ENCODE measurements around the gene WRAP73.
"Not testable (repeated sequence)": the region's sequence is repeated elsewhere in the genome, so short reads cannot be mapped to it uniquely, and the experiment has no call there.

Gene WRAP73

DNA sequence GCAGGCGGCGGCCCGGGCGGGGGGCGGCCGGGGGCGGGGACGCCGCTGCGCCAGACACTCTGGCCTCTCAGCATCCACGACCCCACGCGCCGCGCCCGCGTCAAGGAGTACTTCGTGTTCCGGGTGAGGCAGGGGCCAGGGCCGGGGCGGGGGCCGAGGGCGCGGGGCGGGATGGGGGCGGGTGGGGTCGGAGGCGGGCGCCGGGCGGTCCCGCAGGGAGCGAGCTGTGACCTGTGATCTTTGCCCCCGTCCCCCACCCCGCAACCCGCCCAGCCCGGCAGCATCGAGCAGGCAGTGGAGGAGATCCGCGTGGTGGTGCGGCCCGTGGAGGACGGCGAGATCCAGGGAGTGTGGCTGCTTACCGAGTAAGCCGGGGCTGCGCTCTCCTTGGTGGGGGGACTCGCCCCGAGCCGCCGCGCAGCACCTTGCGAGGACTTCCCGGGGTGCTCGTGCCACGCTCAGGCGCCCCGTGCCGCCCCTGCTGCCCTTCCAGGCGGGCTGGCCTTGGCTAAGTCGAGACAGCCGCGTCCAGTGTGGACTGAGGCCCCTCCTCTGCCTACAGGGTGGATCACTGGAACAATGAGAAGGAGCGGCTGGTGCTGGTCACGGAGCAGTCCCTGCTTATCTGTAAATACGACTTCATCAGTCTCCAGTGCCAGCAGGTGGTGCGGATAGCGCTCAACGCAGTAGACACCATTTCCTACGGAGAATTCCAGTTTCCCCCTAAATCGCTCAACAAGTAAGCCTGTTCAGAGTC, 24.6 kb downstream of the WRAP73 start:
- Mint-ChIP-seq H3K9me3 (no peaks in the 10 kb centered on the region), H3K4me3 (peak overlapping the region; percentile 91), H3K27me3 (ENCODE audit: low read depth, poor library complexity) (peaks cover 37% of the 10 kb centered on the region), H3K4me1 (peaks cover 34% of the 10 kb centered on the region), H3K36me3 (ENCODE audit: low read depth) (peaks cover 6% of the 10 kb centered on the region), H3K27ac (peak overlapping the region; percentile 42)
- TF ChIP-seq, protein P1, sequence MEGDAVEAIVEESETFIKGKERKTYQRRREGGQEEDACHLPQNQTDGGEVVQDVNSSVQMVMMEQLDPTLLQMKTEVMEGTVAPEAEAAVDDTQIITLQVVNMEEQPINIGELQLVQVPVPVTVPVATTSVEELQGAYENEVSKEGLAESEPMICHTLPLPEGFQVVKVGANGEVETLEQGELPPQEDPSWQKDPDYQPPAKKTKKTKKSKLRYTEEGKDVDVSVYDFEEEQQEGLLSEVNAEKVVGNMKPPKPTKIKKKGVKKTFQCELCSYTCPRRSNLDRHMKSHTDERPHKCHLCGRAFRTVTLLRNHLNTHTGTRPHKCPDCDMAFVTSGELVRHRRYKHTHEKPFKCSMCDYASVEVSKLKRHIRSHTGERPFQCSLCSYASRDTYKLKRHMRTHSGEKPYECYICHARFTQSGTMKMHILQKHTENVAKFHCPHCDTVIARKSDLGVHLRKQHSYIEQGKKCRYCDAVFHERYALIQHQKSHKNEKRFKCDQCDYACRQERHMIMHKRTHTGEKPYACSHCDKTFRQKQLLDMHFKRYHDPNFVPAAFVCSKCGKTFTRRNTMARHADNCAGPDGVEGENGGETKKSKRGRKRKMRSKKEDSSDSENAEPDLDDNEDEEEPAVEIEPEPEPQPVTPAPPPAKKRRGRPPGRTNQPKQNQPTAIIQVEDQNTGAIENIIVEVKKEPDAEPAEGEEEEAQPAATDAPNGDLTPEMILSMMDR (IDR thresholded peaks at IDR 0.05), result no peak
- DNase-seq, result no peak

DNA sequence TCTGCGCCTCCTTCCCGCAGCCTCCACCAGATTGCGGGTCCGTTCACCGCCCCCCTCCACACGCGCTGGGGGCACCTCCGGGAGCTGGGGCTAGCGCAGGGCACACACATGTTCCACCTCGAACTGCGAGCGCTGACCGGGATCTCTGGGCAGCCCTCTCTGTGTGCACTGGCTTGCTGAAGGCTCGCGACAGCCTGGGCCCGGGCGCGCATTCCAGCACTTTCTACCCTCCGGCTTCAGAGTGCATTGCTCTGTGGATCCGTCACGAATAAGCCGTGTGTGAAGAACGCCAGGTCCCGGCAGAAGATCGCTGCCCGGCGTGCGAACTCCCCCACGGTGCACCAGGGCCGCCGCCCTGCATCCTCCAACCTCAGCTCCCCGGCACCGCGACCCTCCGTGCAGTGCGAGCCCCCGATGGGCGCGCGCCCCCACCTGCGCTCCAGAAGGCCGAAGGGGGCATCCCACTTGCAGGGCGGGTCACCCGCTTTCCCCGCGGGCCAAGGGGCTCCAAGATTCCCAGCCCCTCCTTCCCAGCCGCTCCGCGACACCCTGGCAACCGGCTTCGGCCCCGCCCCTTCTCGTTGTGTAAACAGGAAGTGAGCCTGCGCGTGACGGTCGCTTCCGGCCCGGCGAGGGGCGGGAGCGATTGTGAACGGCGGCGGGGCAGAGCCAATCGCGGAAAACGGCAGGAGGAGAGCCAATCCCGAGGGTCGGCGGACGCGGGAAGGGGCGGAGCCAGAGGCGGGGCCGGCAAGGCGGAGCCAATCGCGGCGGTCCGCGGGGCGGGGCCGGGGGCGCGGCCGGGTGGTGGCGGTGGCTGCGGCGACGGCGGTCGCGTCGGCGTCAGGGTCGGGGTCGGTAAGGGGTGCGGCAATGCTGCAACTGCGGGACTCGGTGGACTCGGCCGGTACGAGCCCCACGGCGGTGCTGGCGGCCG, 25.4 kb downstream of the WRAP73 start, which contains the start of gene TPRG1L:
Gene TPRG1L, plus strand, starts transcription at position 816 of the 937 bp plus-strand sequence. Its CDS starts 58 bp downstream, at position 874.
- peak within 1 kb of the TSS; percentile 91 for H3K4me3 Mint-ChIP-seq
- DNase-seq, result peak; percentile 99
- H3K27me3 Mint-ChIP-seq (ENCODE audit: low read depth, poor library complexity), result peaks cover 43% of the 10 kb centered on the region
- peaks cover 40% of the 10 kb centered on the region for H3K4me1 Mint-ChIP-seq
- TF ChIP-seq, protein P1 (IDR thresholded peaks at IDR 0.05), result no peak
- H3K36me3 Mint-ChIP-seq (ENCODE audit: low read depth), result peaks cover 6% of the 10 kb centered on the region
- peak within 1 kb of the TSS; percentile 76 for H3K27ac Mint-ChIP-seq
- H3K9me3 Mint-ChIP-seq, result no peaks in the 10 kb centered on the region

DNA sequence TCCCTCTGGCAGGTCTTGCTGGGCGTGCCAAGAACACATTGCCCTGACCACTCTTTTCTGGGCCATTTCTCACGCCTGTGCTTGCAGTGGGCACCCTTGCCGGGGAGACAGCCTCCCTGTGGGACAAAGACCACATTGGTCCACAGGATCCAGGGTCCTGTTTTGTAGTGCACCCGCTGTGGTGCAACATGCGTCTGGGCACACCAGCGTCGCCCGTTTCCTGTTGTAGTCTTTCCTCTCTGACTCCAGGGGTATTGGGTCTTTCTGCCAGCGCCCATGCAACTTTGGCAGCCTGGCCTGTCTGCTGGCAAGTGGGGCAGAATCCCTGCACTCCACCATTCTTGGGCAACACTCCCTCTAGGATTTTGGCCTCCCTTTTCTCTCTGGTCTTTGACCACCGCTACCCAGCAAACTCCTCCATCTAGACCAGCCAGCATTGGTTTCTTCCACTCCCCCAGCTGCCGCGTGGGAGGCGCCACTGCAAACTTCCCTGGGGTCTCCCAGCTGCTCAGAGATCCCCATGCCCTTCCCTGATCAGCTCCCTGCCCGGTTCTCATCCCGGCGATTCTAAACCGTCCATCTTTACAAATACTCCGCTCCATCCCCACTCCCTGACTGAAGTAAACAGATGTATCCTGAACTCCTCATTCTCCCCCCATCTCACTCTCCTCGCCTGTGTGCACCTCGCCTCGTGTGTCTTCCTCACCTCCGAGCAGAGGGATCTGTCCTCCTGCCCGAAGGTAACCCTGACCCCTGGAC, 26.3 kb downstream of the WRAP73 start:
- Mint-ChIP-seq H3K27me3 (ENCODE audit: low read depth, poor library complexity) (peaks cover 43% of the 10 kb centered on the region), H3K36me3 (ENCODE audit: low read depth) (peaks cover 6% of the 10 kb centered on the region), H3K4me3 (peak overlapping the region; percentile 91), H3K9me3 (no peaks in the 10 kb centered on the region), H3K27ac (peak overlapping the region; percentile 76), H3K4me1 (peaks cover 46% of the 10 kb centered on the region)
- TF ChIP-seq, protein P1 (IDR thresholded peaks at IDR 0.05), result no peak
- DNase-seq, result peak; percentile 42

DNA sequence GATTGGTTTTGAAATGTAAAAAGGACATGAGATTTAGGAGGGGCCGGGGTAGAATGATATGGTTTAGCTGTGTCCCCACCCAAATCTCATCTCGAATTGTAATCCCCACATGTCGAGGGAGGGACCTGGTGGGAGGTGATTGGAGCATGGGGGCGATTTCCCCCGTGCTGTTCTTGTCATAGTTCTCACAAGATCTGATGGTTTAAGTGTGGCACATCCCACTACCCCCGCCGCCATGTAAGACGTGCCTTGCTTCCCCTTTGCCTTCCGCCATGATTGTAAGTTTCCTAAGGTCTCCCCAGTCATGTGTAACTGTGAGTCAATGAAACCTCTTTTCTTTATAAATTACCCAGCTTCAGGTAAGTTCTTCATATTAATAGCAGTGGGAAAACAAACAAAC, 27.8 kb downstream of the WRAP73 start:
- Mint-ChIP-seq H3K27me3 (ENCODE audit: low read depth, poor library complexity) (peaks cover 43% of the 10 kb centered on the region), H3K4me3 (peak overlapping the region; percentile 72)

DNA sequence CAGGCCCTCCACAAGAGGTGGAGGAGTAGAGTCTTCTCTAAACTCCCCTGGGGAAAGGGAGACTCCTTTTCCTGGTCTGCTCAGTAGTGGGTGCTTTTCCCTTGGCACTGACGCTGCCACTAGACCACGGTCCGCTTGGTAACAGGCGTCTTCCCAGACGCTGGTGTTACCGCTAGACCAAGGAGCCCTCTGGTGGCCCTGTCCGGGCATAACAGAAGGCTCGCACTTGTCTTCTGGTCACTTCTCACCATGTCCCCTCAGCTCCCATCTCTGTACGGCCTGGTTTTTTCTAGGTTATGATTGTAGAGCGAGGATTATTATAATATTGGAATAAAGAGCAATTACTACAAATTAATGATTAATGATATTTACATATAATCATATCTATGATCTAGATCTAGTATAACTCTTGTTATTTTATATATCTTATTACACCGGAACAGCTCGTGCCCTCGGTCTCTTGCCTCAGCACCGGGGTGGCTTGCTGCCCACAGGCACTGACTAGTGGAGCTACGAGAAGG, 28.7 kb downstream of the WRAP73 start:
- Mint-ChIP-seq H3K27me3 (ENCODE audit: low read depth, poor library complexity) (peaks cover 43% of the 10 kb centered on the region), H3K4me1 (peaks cover 52% of the 10 kb centered on the region)
- TF ChIP-seq, protein P1 (IDR thresholded peaks at IDR 0.05), result peak; percentile 71
- H3K4me3 Mint-ChIP-seq; H3K27ac Mint-ChIP-seq; H3K9me3 Mint-ChIP-seq; H3K36me3 Mint-ChIP-seq (ENCODE audit: low read depth): not testable (repeated sequence)
- peak; percentile 33 for DNase-seq

More for the DNA sequence above, 27.8 kb downstream of the WRAP73 start:
- peaks cover 54% of the 10 kb centered on the region for H3K4me1 Mint-ChIP-seq
- not testable (repeated sequence) for H3K36me3 Mint-ChIP-seq (ENCODE audit: low read depth); H3K27ac Mint-ChIP-seq; DNase-seq; H3K9me3 Mint-ChIP-seq

Measured in nephron progenitor cell (in vitro differentiated cells).